OCI-LY3 (cell line): ENCODE measurements around the gene IRS2.

Source experiments
- EZH2phosphoT487 ChIP-seq: fragments of 200-600 bp; shearing (Covaris generic); IDR thresholded peaks from 2 replicates; pipeline ENCODE4 v1.6.1; 2018; ENCODE audit warnings: antibody characterized with exemption, mixed run types, low read depth
- TF ChIP-seq, protein P1 (sequence below): fragments of 200-600, 300-600 bp; sonication (generic); IDR thresholded peaks from 2 replicates; pipeline ENCODE4 v1.5.1; 2014; ENCODE audit warnings: antibody characterized with exemption, low read length, low read depth

DNA sequence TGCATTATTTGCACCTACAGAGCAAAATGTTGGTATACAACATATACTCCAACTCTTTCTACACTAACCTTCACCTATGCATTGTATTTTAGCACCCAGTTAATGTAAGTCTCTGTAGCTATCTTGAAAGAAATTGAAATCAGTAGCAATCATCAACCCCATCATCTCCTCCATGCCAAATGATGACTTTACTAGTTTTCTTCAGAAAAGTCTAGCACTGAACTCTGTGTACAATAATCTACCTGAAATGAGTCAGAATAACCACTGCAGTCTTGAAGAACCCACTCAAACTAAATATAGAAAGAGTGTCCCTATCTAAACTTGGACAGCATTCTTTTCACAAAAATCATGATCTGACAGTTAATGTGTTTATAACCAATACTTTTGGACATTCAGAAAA lies 9.8 kb downstream of the IRS2 start:
- TF ChIP-seq, protein P1, sequence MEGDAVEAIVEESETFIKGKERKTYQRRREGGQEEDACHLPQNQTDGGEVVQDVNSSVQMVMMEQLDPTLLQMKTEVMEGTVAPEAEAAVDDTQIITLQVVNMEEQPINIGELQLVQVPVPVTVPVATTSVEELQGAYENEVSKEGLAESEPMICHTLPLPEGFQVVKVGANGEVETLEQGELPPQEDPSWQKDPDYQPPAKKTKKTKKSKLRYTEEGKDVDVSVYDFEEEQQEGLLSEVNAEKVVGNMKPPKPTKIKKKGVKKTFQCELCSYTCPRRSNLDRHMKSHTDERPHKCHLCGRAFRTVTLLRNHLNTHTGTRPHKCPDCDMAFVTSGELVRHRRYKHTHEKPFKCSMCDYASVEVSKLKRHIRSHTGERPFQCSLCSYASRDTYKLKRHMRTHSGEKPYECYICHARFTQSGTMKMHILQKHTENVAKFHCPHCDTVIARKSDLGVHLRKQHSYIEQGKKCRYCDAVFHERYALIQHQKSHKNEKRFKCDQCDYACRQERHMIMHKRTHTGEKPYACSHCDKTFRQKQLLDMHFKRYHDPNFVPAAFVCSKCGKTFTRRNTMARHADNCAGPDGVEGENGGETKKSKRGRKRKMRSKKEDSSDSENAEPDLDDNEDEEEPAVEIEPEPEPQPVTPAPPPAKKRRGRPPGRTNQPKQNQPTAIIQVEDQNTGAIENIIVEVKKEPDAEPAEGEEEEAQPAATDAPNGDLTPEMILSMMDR: no peak
- TF ChIP-seq EZH2phosphoT487: no peak
